ENCODE data around the gene PLPP4.

The PLPP4 gene

DNA sequence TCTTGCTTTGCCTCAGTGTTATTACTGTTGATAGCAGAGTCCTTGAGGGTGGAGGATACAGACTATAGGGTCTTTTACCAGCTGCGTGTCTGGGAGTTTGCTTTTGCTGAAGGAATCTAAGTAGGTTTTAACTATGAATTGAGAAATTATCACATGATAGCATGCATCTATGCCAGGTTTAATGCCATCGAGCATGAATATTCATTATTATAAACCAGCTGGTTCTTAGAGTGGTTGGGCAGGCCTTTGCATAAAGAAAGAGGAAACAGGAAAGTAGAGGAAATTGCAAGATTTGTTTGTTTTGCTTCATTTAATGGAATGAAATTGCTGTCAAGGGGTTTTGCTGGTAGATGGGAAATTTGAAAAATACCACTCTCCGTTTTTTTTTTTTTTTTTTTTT, 70.7 kb downstream of the PLPP4 start:
- DNase-seq: no peak

DNA sequence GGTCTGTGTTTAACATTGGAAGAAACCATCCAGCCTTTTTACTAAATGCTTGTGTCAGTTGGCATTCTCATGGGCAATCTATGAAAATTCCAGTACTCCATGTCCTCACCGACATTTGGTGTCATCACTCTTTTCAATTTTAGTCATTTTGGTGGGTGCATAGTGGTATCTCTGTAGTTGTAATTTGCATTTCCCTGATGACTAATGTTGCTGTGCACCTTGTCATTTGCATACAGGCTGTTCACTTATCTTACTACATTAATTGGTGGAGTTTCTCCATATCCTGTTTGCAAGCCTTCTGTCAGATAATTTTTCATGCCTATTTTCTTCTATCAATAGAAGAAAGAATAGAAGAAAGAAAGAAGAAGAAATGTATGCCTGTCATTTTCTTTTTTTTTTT, 73.7 kb downstream of the PLPP4 start:
- no peak for DNase-seq

DNA sequence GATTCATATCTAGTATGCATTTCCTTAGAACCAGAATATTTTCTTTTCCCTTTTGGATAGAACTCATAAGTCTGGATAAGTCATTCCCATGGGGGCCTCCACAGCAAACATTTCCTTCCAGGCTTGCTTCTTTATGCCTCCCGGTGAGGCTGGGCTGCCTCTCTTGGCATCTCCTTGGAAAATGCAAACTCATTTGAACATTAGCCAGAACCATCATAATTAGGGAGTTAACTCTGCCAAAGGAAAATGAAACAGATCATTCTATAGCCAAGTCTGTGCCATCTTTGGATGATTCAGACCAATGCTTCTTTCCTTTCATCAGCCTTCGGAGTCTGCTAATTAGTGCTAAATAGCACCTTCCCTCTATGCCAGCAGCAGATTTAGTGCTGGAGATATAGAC, 81.1 kb downstream of the PLPP4 start:
- no peak for DNase-seq

DNA sequence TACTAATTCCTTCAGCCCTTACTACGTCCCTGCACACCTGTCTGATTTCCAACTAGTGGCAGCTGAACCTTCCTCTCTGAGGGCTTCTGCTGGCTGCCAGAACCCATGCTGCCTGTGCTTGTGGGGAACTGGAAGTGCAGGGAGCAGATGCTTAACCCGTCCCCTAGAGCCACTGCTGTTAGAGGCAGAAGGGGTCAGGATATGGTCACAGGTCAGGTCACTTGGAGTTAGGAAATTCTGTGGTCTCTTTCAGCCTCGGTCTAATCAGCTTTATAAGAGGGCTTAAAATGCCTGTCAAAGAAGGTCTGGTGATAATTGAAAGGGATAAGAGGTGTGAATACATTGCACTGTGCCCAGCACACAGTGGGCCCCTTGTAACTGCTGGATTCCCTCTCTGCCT, 82.0 kb downstream of the PLPP4 start:
- DNase-seq: no peak

DNA sequence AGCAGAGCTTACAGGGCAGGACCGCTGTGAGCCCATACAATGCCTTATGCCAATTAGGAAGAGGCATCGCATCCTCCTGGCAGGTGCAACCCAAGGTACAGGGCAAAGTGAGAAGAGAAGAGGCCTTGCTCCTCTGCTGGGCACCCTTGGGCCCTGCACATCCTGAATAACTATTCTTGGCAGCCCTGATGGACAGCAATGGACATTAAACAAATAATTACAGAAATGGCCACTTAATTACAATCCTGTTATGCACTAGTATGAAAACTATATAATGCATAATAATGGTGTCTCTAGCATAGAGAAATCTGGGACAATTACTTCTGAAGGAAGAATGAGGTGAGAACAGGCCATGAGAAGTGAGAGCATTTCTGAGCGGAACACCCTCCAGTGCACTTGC, 83.5 kb downstream of the PLPP4 start:
- DNase-seq: no peak

DNA sequence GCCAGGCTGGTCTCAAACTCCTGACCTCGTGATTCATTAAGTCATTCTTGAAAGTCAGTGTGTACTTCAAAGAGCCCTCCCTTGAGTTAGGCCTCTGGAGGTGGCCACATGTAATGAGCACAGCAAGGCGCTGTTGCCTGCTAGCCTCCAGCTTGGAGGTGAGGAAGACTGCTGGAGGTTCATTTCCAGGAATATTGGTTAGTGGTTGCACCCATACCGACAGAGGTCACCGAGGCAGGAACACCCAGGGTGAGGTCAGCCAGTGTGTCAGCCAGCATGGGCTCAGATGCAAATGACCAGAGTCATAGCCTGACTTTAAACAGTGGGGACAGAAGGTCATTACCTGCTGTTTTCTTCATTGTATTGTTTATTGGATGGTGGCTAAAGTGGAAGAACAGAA, 85.0 kb downstream of the PLPP4 start:
- DNase-seq: no peak

DNA sequence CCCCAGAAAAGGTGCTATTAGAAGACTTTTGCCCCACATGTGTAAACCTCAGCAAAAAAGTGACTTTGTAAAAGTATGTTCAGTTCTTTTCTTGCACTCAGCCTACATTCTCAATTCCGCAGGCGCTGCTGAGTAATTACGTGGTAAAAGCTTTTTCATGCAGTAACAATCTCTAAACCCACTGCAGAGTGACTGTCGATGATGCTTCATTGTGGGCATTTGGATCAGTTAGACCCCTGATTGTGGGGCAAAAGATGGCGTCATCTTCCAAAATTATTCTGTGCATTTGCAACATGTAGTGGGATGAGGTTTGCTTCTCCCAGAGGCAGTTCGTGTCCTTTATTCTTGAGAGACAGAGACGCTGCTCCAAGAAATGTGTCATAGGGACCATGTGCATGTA, 85.6 kb downstream of the PLPP4 start:
- DNase-seq: no peak

DNA sequence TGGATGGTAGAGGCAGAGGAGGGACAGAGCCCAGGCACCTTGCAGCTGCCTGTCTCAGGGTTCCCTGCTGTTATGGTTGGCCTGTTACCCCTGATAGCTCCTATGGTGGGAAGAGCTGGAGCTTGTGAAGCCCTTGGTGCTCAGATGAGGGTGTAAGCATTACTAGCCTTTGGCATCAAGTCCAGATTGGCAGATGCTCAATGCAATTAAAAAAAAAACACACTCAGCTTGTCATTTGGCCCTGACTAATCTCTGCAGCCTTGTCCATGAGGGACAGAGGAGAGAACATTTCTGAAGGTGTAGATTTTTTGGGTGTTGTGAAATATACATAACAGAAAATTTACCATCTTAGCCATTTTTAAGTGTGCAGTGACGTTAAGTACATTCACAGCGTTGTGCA, 86.3 kb downstream of the PLPP4 start:
- no peak for DNase-seq

DNA sequence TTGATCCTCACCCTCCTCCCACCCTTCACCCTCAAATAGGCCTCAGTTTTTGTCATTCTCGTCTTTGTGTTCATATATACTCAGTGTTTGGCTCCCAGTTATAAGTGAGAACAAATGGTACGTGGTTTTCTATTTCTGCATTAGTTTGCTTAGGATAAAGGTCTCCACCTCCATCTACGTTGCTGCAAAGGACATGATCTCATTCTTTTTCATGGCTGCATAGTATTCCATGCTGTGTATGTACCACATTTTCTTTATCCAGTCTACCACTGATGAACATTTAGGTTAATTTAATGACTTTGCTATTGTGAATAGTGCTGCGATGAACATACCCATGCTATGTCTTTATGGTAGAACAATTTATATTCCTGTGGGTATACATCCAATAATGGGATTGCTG, 91.2 kb downstream of the PLPP4 start:
- no peak for DNase-seq

DNA sequence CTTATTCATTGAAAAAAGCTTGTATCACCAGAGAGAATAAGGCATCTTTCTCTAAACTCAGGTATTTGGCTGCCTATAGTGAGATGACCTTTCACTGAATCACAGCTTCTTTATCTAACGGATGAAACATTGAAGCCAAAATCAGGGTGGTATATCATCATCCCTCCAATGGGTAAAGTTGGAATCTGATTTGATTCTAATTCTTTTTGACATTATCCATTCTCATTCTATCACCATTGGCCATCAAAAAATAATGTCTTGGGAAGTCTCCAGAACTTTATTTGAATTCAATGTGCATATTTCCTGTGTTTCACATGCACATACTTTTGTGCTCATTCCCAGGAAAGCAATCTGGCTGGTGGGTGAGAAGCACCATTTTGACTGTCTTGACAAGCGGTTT, 95.2 kb downstream of the PLPP4 start:
- no peak for DNase-seq

DNA sequence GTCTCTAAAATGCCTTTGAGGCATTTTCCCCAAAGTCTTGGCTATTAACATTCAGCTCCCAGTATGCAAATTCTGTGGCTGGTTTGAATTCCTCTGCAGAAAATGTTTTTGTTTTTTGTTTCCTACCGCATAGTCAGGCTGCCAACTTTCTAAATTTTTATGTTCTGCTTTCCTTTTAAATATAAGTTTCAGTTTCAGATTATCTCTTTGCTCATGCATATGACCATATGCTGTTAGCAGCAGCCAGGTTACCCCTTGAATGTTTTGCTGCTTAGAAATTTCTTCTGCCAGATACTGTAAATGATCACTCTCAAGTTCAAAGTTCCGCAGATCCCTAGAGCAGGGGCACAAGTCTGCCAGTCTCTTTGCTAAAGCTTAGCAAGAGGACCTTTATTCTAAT, 96.9 kb downstream of the PLPP4 start:
- no peak for DNase-seq

DNA sequence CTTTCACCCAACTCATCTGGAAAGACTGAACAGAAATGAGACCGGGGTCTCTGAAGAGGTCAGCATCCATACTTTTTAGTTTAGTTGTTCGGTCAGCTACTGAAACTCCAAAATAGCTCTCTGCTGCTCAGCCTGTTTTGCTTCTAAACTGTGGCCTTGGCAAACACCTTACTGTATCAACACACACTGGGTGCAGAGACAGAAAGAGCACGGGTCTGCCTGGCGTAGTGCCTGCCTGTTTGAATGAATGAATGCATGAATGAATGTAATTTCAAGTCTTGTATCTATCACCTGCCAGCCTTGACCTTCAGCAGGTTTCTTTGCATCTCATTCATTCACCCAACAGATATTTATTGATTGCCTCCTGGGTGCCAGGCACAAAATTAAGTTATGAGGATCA, 98.4 kb downstream of the PLPP4 start:
- no peak for DNase-seq

DNA sequence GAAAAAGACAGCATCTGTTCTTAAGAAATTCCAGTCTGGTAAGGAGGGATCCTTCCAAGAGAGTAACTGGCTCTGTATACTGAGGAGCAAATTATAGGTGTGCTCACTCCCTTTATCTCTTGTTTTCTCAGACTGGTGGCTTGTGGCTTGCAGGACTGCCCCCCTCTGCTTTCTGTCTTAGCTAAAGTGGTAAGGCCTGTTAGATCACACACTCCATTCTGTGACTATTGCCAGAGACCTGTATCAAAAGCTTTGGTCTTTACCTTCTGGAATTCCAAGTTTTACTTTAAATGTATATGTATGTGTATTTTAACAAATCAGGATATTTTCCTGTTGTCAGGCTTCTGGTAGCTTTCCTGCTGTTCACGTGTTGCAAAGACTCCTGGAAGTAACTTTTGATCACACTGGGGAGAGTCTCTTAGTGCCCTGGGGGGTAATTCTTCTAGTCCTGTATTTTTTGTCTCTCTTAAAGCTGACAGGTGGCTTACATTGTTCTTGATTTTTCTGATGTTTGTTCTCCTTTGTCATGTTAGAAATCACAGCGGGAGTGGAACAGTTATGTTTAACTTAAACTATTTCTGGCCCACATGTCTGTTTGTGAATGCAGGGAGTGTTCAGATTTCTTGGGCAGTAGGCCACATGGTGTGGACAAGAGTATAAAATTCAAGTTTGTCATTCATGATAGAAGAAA, 99.0 kb downstream of the PLPP4 start:
- no peak for DNase-seq

DNA sequence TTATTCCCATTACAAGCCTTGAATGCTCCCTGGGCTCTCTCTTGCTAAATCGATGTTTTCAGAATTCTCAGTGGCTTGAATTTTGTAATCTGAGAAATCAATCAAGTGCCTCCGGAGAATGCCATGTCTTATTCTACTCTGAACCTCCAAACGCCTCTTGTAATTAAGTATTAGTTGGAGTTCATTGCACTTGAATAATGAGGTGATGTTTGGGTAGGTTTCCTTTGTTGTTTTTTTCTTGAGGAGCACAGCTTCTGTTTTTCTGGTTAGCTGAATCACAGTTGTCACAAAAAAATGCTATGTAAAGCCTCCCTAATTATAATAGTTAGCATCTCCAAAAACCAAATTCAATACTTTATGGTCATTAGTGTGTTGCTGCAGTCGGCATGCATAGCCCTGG, 100.3 kb downstream of the PLPP4 start:
- no peak for DNase-seq

DNA sequence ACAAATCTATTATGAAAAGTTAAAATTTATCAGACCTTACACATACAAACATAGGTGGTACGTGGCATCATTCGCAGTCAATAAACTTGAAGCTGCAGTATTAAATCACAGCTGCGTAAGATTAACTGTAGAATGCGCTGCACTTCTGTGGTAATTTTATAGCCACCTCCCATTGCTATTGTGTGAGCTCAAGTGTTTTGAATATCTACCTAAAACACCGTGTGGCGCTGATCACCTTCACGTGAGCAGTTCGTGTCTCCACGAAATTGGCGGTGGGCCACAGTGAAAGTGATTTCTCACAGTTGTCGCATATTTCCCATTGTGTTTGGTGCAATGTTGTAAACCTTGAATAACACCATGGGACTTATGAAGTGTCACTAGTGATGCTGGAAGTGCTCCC, 102.8 kb downstream of the PLPP4 start:
- DNase-seq: no peak

DNA sequence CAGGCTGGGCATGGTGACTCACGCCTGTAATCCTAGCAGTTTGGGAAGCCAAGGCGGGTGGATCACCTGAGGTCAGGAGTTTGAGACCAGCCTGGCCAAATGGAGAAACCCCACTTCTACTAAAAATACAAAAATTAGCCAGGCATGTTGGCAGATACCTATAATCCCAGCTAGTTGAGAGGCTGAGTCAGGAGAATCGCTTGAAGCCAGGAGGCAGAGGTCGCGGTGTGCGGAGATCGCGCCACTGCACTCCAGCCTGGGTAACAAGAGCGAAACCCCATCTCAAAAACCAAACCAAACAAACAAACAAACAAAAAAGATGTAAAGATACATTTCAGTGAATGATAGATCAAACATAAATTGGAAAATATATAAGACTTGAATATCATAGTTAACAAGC, 105.9 kb downstream of the PLPP4 start:
- DNase-seq: no peak

DNA sequence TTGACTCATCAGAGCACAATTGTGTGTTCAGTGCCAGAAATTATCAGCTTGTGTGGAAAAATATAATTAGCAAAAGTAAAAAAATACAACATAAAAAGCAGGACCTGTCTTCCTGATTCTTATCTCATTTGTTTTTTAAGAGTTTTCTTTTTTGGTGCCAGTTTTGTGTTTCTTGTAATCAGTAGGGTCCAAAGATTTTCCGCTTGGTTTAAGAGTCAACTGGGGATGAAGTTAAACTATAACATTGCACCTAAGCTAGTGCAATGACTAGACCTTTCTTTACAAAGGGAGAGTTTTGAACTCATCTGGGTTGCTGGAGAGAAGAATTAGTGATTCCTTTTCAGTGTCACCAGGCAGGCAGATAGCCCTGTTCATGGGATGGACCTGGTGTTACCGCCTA, 113.4 kb downstream of the PLPP4 start:
- no peak for DNase-seq

DNA sequence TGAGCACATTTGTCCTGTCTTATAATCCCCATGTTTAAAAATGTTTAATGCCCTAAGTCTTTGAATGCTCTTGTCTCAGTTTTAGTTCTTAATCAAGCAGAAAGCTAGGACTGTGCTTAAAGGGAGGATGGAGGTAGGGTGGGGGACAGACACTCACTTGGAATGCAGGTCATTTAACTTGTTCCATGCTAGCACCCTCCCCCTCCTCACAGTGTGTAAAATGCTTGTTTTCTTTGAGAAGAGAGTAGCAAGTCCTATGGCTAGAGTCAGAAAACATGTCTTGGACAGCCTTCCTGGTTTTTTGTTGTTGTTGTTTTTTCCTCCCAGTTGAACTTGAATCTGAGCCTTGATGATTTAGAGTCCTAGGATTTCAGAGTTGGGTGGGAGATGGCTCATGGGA, 114.2 kb downstream of the PLPP4 start:
- no peak for DNase-seq

DNA sequence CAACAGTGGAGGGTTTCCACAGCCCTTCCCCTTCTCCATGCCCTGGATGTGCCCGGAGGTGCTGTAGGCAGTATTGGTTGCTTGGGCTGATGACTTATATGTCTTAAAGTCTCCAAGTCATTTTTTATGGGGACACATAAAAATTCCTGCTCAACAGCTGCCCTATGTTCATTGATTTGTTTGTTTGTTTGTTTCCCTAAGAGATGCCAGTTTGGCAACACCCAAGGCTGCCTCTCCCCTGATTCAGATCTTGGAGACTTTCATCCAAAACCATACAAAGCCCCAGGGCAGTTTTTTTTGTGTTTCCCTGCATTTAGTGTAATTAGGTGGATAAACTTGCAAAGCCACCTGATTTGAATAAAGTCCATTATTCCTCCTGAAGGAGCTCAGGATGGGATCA, 115.3 kb downstream of the PLPP4 start:
- DNase-seq: no peak

DNA sequence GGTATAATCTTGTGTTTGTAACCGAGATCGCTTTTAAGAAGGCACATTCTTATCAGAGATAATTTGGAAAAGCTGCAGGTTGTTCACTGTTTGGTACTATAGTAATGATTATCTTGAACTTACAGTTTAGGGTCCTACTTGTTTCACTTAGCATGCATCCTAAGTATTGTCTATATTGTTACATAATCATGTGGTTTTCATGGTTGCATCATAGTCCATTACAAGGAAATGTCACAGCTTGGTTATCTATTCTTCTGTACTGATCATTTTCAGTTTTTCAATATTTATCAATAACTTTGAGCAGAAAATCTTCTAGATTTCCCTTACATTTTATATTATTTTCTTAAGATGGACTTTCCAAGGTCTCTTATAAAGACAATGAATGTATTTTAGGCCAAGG, 116.3 kb downstream of the PLPP4 start:
- no peak for DNase-seq

DNA sequence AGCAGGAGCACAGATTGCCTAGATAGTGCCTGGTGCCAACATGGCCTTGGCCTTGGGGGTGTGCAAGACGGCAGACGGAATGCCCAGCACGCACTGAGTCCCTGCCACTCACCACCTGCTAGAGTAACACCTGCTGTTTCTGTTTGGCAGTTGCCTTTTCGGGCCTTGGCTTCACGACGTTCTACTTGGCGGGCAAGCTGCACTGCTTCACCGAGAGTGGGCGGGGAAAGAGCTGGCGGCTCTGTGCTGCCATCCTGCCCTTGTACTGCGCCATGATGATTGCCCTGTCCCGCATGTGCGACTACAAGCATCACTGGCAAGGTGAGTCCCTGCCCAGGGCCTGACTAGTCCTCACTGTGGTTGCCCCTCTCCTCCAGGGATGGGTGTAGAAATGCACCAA, 118.0 kb downstream of the PLPP4 start:
- DNase-seq: no peak

DNA sequence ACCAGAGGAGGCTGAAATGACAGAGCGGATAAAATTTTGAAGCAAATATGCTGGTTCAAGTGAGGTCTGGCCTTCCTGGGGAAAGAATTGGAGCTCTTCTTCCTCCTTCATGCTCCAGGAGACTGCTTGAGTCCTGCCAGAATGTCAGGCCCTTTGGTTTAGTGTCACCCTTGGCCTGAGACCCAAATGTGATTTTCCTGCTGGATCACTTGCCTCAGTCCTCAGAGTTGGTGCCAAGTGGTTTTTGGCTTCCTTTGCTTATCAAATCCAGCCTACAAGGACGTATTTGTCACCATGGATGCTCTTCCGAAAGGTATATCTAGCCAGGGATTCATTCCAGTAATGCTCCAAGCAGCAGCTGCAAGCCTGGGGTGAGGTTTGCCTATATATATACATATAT, 118.4 kb downstream of the PLPP4 start:
- no peak for DNase-seq

DNA sequence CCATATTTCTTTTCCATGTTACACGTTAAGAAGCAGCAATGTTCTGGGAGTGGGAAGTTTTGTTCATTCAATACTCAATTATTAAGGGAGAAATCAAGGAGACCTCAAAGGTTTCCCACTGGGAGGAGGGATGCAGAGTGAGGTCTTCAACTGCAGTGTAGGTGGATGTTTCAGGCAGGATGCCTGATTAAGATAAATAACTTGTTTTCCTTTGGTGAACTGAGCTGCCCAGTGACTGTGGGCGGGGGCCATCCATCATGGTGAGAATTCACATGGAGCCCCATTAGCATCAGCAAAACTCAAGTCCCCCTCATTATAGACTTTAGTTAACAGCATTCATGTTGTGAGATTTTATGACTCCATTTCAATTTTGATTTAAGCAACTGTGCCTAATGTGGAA, 121.1 kb downstream of the PLPP4 start:
- DNase-seq: no peak

DNA sequence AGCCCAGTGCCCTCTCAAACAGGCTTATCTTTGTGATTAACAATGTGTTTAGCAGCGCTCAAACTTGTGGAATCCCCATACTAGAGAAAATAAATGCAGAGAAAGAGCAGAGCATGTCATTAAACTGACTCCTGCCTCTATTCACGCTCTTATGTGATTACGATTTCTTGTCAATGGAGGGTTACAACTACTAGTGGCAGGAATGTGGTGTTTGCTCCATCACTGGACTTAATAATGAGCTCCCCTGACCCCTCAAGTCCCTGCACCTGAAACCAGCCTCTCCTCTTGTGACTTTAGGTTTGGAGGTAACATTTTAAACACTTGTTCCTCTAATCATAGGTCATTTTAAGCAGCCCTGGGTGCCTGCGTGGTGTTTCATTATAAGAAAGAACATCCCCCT, 121.9 kb downstream of the PLPP4 start:
- no peak for DNase-seq

DNA sequence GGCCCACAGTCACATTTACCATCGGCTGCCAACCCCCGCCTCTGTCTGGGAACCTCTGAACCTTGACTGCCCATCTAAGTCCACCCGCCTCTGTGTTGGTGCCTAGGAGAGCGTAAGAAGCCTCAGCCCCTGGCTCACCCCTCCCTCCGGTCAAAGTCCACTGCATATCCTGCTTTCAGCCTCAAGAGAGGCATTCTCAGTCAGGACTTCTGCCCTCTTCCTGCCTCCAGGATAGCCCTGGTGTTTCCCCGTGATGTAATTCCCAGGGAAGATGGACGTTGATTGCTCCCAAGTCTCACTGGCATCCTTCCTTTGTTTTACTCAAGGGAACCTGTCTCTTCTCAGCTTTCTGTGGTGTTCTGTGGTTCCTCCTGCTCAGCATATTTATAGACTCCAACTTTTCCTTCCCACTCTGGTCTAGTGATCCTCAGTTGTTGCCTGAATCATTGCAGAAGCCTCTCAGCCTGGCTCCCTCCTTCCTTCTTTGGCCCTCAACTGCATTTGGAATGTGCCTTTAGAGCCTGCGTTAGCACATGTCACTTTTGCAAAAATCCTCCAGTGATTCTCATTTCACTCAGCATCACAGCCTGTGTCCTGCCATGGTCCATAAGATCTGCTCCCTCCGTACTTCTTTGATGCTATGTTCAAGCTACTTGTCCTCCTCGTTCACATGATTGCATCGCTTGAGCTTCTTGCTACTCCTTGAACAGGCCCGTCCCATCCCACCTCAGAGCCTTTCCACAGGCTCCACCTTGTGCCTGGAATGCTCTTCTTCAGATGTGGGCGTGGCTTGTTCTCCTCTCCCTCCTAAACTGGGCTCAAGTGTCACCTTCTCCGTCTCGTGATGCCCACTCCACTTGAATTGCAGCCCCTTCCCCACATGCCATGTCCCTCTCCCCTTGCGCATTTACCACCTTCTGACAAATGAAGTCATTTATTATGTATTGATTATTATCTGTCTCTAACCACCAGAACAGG, 124.2 kb downstream of the PLPP4 start:
- no peak for DNase-seq

Measured in SIG-M5 (cell line).